ENCODE results near the gene TOX3.

The TOX3 gene

DNA sequence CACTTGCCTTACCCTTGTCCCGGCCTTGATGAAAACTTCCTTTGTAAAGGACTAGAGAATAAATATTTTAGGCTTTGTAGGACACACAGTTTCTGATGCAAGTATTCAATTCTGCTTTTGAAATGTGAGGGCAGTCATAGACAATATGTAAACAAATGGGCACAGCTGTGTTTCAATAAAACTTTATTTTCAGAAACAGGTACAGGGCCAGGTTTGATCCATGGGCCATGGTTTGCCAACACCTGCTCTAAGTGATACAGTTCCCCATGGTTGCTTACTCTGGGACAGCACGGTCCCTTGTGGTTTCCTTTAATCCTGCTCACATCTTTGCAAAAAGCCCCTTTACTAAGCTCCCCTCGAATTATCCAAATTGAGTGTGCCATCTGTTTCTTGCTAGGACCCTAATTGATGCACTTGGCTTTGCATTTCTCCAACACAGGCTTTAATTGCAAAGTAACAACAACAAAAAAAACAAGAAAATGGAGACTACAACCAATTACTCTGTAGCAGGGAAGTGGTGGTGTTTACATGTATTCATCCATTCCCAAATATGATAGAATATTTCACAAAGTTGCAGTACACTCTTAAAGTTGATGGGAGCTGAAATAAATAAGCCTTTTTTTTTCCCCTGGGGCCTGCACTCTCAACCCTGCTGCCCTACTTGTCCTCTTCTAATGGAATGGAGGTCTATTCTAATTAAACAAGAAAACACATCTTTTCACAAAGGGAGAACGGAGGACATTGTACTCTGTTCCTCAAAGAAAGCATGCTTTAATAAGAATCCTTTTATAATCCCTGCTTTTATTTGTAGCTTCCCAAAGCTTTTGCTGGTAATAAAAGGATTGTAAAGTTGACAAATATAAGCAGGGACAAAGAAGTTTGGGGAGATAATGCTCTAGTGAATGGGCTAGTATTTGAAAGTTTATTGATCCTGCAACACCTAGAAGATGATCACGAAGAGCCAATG lies 37.7 kb upstream of the TOX3 start:
- H3K36me3 ChIP-seq (ENCODE audit: control insufficient read depth, insufficient read depth, low read length), result no peaks in the 10 kb centered on the region
- H3K27me3 ChIP-seq (replicated peaks; ENCODE audit: control insufficient read depth, insufficient read depth, low read length), result no peaks in the 10 kb centered on the region
- no peak for DNase-seq (ENCODE audit: extremely low read depth, insufficient read length)
- TF ChIP-seq, protein P1, sequence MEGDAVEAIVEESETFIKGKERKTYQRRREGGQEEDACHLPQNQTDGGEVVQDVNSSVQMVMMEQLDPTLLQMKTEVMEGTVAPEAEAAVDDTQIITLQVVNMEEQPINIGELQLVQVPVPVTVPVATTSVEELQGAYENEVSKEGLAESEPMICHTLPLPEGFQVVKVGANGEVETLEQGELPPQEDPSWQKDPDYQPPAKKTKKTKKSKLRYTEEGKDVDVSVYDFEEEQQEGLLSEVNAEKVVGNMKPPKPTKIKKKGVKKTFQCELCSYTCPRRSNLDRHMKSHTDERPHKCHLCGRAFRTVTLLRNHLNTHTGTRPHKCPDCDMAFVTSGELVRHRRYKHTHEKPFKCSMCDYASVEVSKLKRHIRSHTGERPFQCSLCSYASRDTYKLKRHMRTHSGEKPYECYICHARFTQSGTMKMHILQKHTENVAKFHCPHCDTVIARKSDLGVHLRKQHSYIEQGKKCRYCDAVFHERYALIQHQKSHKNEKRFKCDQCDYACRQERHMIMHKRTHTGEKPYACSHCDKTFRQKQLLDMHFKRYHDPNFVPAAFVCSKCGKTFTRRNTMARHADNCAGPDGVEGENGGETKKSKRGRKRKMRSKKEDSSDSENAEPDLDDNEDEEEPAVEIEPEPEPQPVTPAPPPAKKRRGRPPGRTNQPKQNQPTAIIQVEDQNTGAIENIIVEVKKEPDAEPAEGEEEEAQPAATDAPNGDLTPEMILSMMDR (IDR thresholded peaks at IDR 0.05; ENCODE audit: insufficient read depth, low read length, poor library complexity, severe bottlenecking), result no peak
- no peak overlapping the region for H3K4me3 ChIP-seq (replicated peaks; ENCODE audit: low read depth, low read length)

DNA sequence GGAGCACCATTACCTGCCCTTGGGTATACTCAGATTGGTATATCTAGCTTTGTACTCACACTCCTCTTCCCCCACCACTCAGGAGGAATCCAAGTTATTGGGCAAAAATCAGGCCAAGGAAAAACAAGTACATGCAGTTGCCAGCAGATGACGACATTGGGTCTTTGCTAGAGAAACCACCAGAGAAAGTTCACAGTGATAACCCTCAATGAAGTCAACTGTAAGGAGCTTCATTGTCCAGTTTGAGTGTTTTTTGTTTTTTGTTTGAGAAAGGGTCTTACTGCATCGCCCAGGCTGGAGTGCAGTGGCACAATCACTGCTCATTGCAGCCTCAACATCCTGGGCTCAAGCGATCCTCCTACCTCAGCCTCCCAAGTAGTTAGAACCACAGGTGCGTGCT lies 34.6 kb upstream of the TOX3 start:
- Histone ChIP-seq H3K27me3 (replicated peaks; ENCODE audit: control insufficient read depth, insufficient read depth, low read length) (no peaks in the 10 kb centered on the region), H3K36me3 (ENCODE audit: control insufficient read depth, insufficient read depth, low read length) (no peaks in the 10 kb centered on the region), H3K4me3 (replicated peaks; ENCODE audit: low read depth, low read length) (no peak overlapping the region)
- TF ChIP-seq, protein P1 (IDR thresholded peaks at IDR 0.05; ENCODE audit: insufficient read depth, low read length, poor library complexity, severe bottlenecking), result no peak
- no peak for DNase-seq (ENCODE audit: extremely low read depth, insufficient read length)

DNA sequence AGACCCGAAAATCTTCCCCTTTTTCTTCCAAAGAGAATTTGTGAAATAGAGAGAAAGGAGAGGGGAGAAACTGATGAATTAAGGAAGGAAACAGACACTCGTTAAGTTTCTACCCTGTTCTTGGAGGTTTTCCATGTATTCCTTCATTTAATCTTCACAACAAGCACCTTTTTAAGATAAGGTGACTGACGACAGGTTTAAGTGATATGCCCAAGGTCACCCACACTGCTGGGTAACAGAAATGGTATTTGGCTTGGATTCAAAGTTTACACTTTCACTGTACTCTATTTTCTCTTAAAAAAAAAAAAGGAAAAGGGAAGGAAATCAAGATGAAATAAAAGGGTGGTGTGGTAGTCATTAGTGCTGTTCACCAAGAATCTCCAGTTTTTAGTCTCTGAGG lies 33.5 kb upstream of the TOX3 start:
- no peak for DNase-seq (ENCODE audit: extremely low read depth, insufficient read length)
- H3K4me3 ChIP-seq (replicated peaks; ENCODE audit: low read depth, low read length), result no peak overlapping the region
- TF ChIP-seq, protein P1 (IDR thresholded peaks at IDR 0.05; ENCODE audit: insufficient read depth, low read length, poor library complexity, severe bottlenecking), result no peak
- no peaks in the 10 kb centered on the region for H3K36me3 ChIP-seq (ENCODE audit: control insufficient read depth, insufficient read depth, low read length)
- no peaks in the 10 kb centered on the region for H3K27me3 ChIP-seq (replicated peaks; ENCODE audit: control insufficient read depth, insufficient read depth, low read length)

DNA sequence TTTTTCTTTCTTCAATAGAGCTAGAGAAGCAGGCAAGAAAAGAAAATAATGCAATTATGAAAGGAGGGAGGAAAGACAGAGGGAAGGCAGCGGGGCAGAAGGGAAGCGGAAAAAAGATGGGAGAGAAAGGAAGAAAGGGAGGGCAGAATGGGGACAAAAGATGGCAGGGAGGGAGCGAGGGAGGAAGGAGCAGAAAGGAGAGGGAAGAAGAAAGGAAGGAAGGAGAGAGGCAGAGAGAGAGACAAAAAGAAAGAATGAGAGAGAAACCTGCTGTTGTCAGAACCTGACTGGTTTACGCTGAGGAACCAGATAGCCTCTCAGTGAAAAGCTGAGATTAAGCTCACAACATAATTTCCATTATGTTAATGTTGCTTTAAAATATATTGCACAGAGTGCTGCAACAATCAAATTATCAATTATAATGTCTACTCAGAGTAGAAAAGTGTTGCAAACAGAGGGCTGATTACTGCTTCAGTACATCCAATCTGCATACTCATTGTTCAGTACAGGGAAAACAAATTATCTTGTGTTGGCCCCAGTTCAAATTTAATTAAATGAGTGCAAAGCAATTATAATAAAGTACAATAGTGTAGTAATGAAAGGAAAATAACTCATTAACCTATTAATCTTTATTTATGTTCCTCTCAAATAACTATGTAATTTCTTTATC lies 32.0 kb upstream of the TOX3 start:
- no peak for DNase-seq (ENCODE audit: extremely low read depth, insufficient read length)
- TF ChIP-seq, protein P1 (IDR thresholded peaks at IDR 0.05; ENCODE audit: insufficient read depth, low read length, poor library complexity, severe bottlenecking), result no peak
- H3K36me3 ChIP-seq (ENCODE audit: control insufficient read depth, insufficient read depth, low read length), result no peaks in the 10 kb centered on the region
- no peaks in the 10 kb centered on the region for H3K27me3 ChIP-seq (replicated peaks; ENCODE audit: control insufficient read depth, insufficient read depth, low read length)
- H3K4me3 ChIP-seq (replicated peaks; ENCODE audit: low read depth, low read length), result no peak overlapping the region

DNA sequence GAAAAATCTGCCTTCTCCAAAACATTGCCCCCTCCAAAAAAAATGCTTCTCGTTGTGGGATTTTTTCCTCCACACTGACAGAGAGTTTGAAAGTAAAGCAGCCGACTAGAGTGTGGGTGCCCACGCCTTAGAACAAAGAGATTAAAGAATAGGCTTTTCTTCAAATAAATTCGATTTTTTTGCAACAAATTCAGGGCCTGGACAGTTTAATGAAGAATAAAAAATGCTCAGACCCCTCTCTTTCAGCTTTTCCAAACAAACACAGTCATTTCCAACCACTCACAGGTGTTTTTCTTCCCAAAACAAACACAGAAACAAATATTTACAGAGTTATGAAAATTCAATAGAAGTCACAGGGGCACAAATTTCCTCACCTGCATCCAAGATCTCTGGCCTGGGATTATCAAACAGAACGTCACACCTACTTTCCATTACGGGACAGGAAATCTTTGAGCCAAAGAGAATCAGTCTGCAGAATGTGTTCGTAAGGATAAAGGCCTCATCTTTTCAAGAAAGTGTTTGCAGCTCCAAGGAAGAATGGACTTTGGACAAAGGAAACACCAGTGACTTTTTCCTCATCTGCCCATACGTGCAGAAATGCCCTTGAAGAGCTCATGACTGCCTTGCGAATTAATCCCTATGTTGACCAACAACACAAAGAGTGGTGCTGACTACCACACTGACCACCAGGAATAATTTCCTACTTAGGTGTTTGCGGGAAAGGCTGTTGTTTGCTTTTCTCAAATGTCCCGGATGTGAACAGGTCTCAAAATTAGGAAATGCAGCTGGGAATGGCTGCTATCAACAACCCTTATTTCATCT lies 31.3 kb upstream of the TOX3 start:
- no peak for DNase-seq (ENCODE audit: extremely low read depth, insufficient read length)
- no peaks in the 10 kb centered on the region for H3K27me3 ChIP-seq (replicated peaks; ENCODE audit: control insufficient read depth, insufficient read depth, low read length)
- no peak overlapping the region for H3K4me3 ChIP-seq (replicated peaks; ENCODE audit: low read depth, low read length)
- TF ChIP-seq, protein P1 (IDR thresholded peaks at IDR 0.05; ENCODE audit: insufficient read depth, low read length, poor library complexity, severe bottlenecking), result no peak
- no peaks in the 10 kb centered on the region for H3K36me3 ChIP-seq (ENCODE audit: control insufficient read depth, insufficient read depth, low read length)

All from GM06990 (cell line).